Osteocyte (in vitro differentiated cells): ENCODE results near the gene RGS18. TPM values are rescaled to one million over a fixed set of nuclear protein-coding genes. Genes with fewer than 3 reads are reported as not detected.

Experiments
- total RNA-seq: library from RNA; stranded (reverse); gene quantifications from 2 replicates; pipeline ENCODE4 v1.2.1, GENCODE V29; 2021

RGS18 gene
- total RNA-seq, 1 donor from 2014 or later = not detected

Other genes starting within 250 kb of the RGS18 start
- gene RGS21, start 158.5 kb downstream of the RGS18 start, total RNA-seq = not detected in 2 replicates